GM12878 (cell line): ENCODE data around the gene ARHGEF17. TPM values are rescaled to one million over a fixed set of nuclear protein-coding genes. Genes with fewer than 3 reads are reported as not detected.

ENCODE experiments used
- ATAC-seq: fragments of 200-7000 bp; cut with Tn5 transposase; 3 replicates; pipeline ENCODE4 v1.9.1; 2020; ENCODE audit warnings: mild to moderate bottlenecking, moderate library complexity
- BruUV-seq: library from RNA; stranded (reverse); fragments of 400-500 nt; replicated peaks from 2 replicates; lab custom pipeline; 2021; lab: Mats Ljungman, UMichigan
- CTCF ChIA-PET: fragments of 300-600 bp; sonication (Branson Sonifier 250); formaldehyde crosslinking; extraction: SDS; loops from one replicate; lab custom pipeline; 2021; ENCODE audit warnings: inconsistent platforms; lab: Yijun Ruan, JAX
- POLR2A ChIA-PET: fragments of 350-600 bp; formaldehyde crosslinking; extraction: SDS; loops from one replicate; lab custom pipeline; 2021; ENCODE audit warnings: inconsistent platforms; lab: Charles Lee
- RAD21 ChIA-PET: fragments of 300-600 bp; sonication (Branson Sonifier 250); formaldehyde crosslinking; loops from one replicate; lab custom pipeline; 2023; ENCODE audit warnings: antibody characterized with exemption; ENCODE audit not compliant: unreplicated experiment; lab: Charles Lee
- SMC1A ChIA-PET: fragments of 300-600 bp; sonication (Branson Sonifier 250); formaldehyde crosslinking; loops from one replicate; lab custom pipeline; 2023; ENCODE audit not compliant: unreplicated experiment, uncharacterized antibody; lab: Charles Lee
- DNase-seq: peaks from one replicate; pipeline ENCODE4 v3.0.0-alpha.2; 2011; ENCODE audit warnings: low read depth, low spot score
- FAIRE-seq: peaks from 3 replicates; lab custom pipeline; 2011; peaks lifted over from hg19 to GRCh38; lab: Jason Lieb, UNC
- H2AFZ ChIP-seq: 2 replicates; pipeline ENCODE4 v1.6.0; 2011; ENCODE audit warnings: low read depth, low read length, control low read depth; ENCODE audit not compliant: control insufficient read depth
- H3K27ac ChIP-seq: 2 replicates; pipeline ENCODE4 v1.5.1; 2011; ENCODE audit warnings: control low read depth; ENCODE audit not compliant: control insufficient read depth, insufficient read depth
- H3K27me3 ChIP-seq, 2 experiments: replicated peaks in 1 of 2; 2 replicates each; pipeline versions ENCODE4 v1.6.0 to v1.6.1; 2011; ENCODE audit warnings: low read length in 1 of 2; ENCODE audit not compliant: control insufficient read depth in 2 of 2, insufficient read depth in 2 of 2
- H3K36me3 ChIP-seq, 2 experiments: 2 replicates each; pipeline ENCODE4 v1.5.1; 2011; ENCODE audit warnings: low read length in 1 of 2; ENCODE audit not compliant: control insufficient read depth in 2 of 2, insufficient read depth in 2 of 2
- H3K4me1 ChIP-seq: 2 replicates; pipeline ENCODE4 v1.6.1; 2011; ENCODE audit warnings: mild to moderate bottlenecking, low read length, moderate library complexity, mixed read lengths; ENCODE audit not compliant: control insufficient read depth, insufficient read depth
- H3K4me2 ChIP-seq: 2 replicates; pipeline ENCODE4 v1.6.0; 2011; ENCODE audit warnings: control low read depth; ENCODE audit not compliant: control insufficient read depth, insufficient read depth
- H3K4me3 ChIP-seq: fragments of 200-600 bp; sonication (generic); 2 replicates; pipeline ENCODE4 v1.5.1; 2016
- H3K79me2 ChIP-seq: 2 replicates; pipeline ENCODE4 v1.6.0; 2011; ENCODE audit warnings: low read length; ENCODE audit not compliant: control insufficient read depth, insufficient read depth
- H3K9ac ChIP-seq: 2 replicates; pipeline ENCODE4 v1.8.0; 2011; ENCODE audit warnings: low read length, control low read depth, mixed read lengths; ENCODE audit not compliant: control insufficient read depth, insufficient read depth
- H3K9me3 ChIP-seq: replicated peaks from 3 replicates; pipeline ENCODE4 v1.5.1; 2011; ENCODE audit warnings: mild to moderate bottlenecking, low read length; ENCODE audit not compliant: control insufficient read depth, insufficient read depth
- H4K20me1 ChIP-seq: 2 replicates; pipeline ENCODE4 v1.6.0; 2011; ENCODE audit not compliant: control insufficient read depth, insufficient read depth
- BCL3 ChIP-seq: IDR thresholded peaks from 2 replicates; pipeline ENCODE4 v1.6.1; 2011; ENCODE audit warnings: borderline replicate concordance, low read depth, mild to moderate bottlenecking, moderate library complexity, low read length; ENCODE audit not compliant: insufficient read depth, poor library complexity, severe bottlenecking
- CHD1 ChIP-seq: IDR thresholded peaks from 2 replicates; pipeline ENCODE4 v1.6.1; 2012; ENCODE audit warnings: low read depth, low read length, improper control_type of control experiment
- EZH2 ChIP-seq: IDR thresholded peaks from 2 replicates; pipeline ENCODE4 v1.6.1; 2012; ENCODE audit warnings: low read depth, mild to moderate bottlenecking, control low read depth, inconsistent platforms, low read length, borderline replicate concordance; ENCODE audit not compliant: control insufficient read depth
- FOXK2 ChIP-seq: fragments of 450-650 bp; IDR thresholded peaks from 2 replicates; pipeline ENCODE4 v1.6.1; 2017; ENCODE audit warnings: mild to moderate bottlenecking, moderate library complexity
- HCFC1 ChIP-seq: fragments of 150-350 bp; IDR thresholded peaks from 2 replicates; pipeline ENCODE4 v1.6.1; 2014; ENCODE audit warnings: low read length
- JUND ChIP-seq: IDR thresholded peaks from 2 replicates; pipeline ENCODE4 v1.6.1; 2012; ENCODE audit warnings: low read depth, mild to moderate bottlenecking, low read length, improper control_type of control experiment, moderate library complexity
- LARP7 ChIP-seq: fragments of 450-650 bp; IDR thresholded peaks from 2 replicates; pipeline ENCODE4 v1.6.1; 2017; ENCODE audit warnings: mild to moderate bottlenecking
- MEF2A ChIP-seq: IDR thresholded peaks from 2 replicates; pipeline ENCODE4 v1.6.1; 2011; ENCODE audit warnings: low read depth, mild to moderate bottlenecking, low read length, moderate library complexity; ENCODE audit not compliant: insufficient read depth
- MTA3 ChIP-seq: IDR thresholded peaks from 2 replicates; pipeline ENCODE4 v1.6.1; 2012; ENCODE audit warnings: low read length, inconsistent platforms, borderline replicate concordance
- NFYB ChIP-seq: IDR thresholded peaks from 2 replicates; pipeline ENCODE4 v1.6.1; 2011; ENCODE audit warnings: low read depth, mild to moderate bottlenecking, low read length, improper control_type of control experiment, moderate library complexity; ENCODE audit not compliant: insufficient read depth
- POU2F2 ChIP-seq: IDR thresholded peaks from 3 replicates; pipeline ENCODE4 v1.6.1; 2011; ENCODE audit warnings: low read depth, mild to moderate bottlenecking, low read length, borderline replicate concordance
- SMARCA5 ChIP-seq: fragments of 450-650 bp; IDR thresholded peaks from 2 replicates; pipeline ENCODE4 v1.6.1; 2017; ENCODE audit warnings: mild to moderate bottlenecking
- SRF ChIP-seq, 2 experiments: IDR thresholded peaks; 2 replicates each; pipeline ENCODE4 v1.6.1; 2011; ENCODE audit warnings: low read depth in 2 of 2, low read length in 2 of 2, mild to moderate bottlenecking in 1 of 2, moderate library complexity in 1 of 2
- ZNF24 ChIP-seq: fragments of 450-650 bp; IDR thresholded peaks from 2 replicates; pipeline ENCODE4 v1.6.1; 2017; ENCODE audit warnings: antibody characterized with exemption, mild to moderate bottlenecking
- WGBS: methylation state at CpG from one replicate; pipeline ENCODE4 v1.1.6; 2016; ENCODE audit warnings: low lambda C conversion rate; ENCODE audit not compliant: insufficient replicate concordance, insufficient coverage; ENCODE audit errors: missing lambda C conversion rate; 5-methylcytosine and 5-hydroxymethylcytosine counted together
- in situ Hi-C: fragments of 300-500 bp; cut with MboI; formaldehyde crosslinking; loops from 9 replicates; pipeline ENCODE4 v1.14.3; 2018; ENCODE audit warnings: mixed read lengths
- intact Hi-C: fragments of 100-400 bp; cut with micrococcal nuclease; formaldehyde crosslinking; loops from one replicate; pipeline ENCODE4 v1.14.2; 2022; ENCODE audit not compliant: unreplicated experiment
- polyA plus RNA-seq, 11 experiments: library from polyadenylated mRNA; depleted of rRNA in 4 of 11; unstranded in 6 of 11; stranded (reverse) in 5 of 11; fragments of >200 nt; fragmentation: Nextera tagmentation in 4 of 11; fragmentation: Illumina TruSeq in 1 of 11; extraction: Ambion mirVana in 4 of 11; extraction: Trizol in 1 of 11; gene quantifications; 1 replicate in 1 of 11; 2 replicates in 10 of 11; pipeline versions ENCODE4 v1.2.1 to v1.2.3, GENCODE V29; 2011 to 2016; ENCODE audit warnings: inconsistent platforms in 2 of 11, missing spikeins in 2 of 11, low read depth in 1 of 11
- total RNA-seq, 4 experiments: library from RNA; depleted of rRNA in 3 of 4; stranded (reverse); fragments of >200 nt in 3 of 4; fragmentation: Illumina TruSeq in 1 of 4; extraction: Trizol in 1 of 4; gene quantifications; 2 replicates each; pipeline versions ENCODE4 v1.2.1 to v1.2.3, GENCODE V29; 2013 to 2021
- TF ChIP-seq, protein P1 (sequence below): IDR thresholded peaks from 2 replicates; pipeline ENCODE4 v1.6.1; 2012; ENCODE audit warnings: low read length, inconsistent platforms

Gene ARHGEF17
- total and polyA plus RNA-seq, 10 of the 15 experiments (the other 5 are each of a cell fraction or from before 2014, with no cell fraction given) = 0.15 to 11.0 (median 1.7) TPM

GRCh38 chr11:73306069-73306841 is 1.8 kb upstream of the ARHGEF17 start (continued):
- no peak for TF ChIP-seq JUND
- TF ChIP-seq, protein P1, sequence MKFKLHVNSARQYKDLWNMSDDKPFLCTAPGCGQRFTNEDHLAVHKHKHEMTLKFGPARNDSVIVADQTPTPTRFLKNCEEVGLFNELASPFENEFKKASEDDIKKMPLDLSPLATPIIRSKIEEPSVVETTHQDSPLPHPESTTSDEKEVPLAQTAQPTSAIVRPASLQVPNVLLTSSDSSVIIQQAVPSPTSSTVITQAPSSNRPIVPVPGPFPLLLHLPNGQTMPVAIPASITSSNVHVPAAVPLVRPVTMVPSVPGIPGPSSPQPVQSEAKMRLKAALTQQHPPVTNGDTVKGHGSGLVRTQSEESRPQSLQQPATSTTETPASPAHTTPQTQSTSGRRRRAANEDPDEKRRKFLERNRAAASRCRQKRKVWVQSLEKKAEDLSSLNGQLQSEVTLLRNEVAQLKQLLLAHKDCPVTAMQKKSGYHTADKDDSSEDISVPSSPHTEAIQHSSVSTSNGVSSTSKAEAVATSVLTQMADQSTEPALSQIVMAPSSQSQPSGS = no peak

DNA sequence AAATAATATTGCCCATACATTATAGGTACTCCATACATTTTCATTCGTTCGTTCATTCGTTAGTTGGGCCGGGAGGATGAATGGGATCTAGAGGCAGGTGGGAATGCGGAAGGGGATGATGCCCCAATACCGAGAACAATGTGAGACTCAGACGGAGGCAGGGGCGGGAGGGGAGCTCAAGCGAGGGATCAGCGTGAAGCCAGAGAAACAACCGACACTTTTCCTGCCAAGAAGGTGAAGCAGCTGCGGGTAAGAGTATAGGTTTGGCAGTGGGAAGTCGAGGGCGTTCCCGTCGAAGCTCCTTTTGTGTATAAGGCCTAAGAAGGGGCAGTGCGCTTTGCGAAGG is 1.1 kb upstream of the ARHGEF17 start:
- WGBS = 32% methylated on average over 18 of the region's 18 CpGs
- POLR2A ChIA-PET = interaction anchor here (0.5 to 4.7 kb wide), 5 partner anchors 13 to 78 kb away, joined by 3 to 40 read pairs (median 5); no protein-coding TSS in a partner anchor
- CTCF ChIA-PET = interaction anchor here (0.6 to 9.1 kb wide), 18 partner anchors 9 to 354 kb away, joined by 3 to 287 read pairs (median 6); no protein-coding TSS in a partner anchor
- Histone ChIP-seq H3K79me2 (peaks cover 23% of the 10 kb centered on the region), H3K27me3 (no peaks in the 10 kb centered on the region), H3K4me3 (peak overlapping the region; percentile 76), H3K4me1 (peaks cover 7% of the 10 kb centered on the region; the same call in 1 of the 2 replicates), H3K4me2 (peak overlapping the region; percentile 81), H3K36me3 (no peaks in the 10 kb centered on the region), H3K9ac (peak overlapping the region; percentile 59; the same call in 1 of the 2 replicates), H2AFZ (peak overlapping the region; percentile 96), H3K27ac (peak overlapping the region; percentile 27; the same call in 1 of the 2 replicates), H4K20me1 (no peaks in the 10 kb centered on the region), H3K9me3 (no peaks in the 10 kb centered on the region)
- TF ChIP-seq ZNF24 (no peak), LARP7 (0 out of 2 replicates have a peak, but pooled peaks have one; percentile 39), NFYB (no peak), BCL3 (no peak), EZH2 (no peak), MTA3 (0 out of 2 replicates have a peak, but pooled peaks have one; percentile 23), SMARCA5 (0 out of 2 replicates have a peak, but pooled peaks have one; percentile 20), CHD1 (no peak), HCFC1 (no peak), POU2F2 (no peak), MEF2A (no peak), SRF (IDR thresholded peaks at IDR 0.05; ENCODE audit: low read depth in 2 of 2, low read length in 2 of 2) (no peak), FOXK2 (no peak)
- SMC1A ChIA-PET = interaction anchor here (0.6 to 6.3 kb wide), 11 partner anchors 9 to 123 kb away, joined by 3 to 134 read pairs (median 7); no protein-coding TSS in a partner anchor
- FAIRE-seq = peak; percentile 72
- no peak for DNase-seq
- ATAC-seq = no peak
- no TSS peak for BruUV-seq
- intact Hi-C loops = loop anchor here (1.0 to 5.0 kb wide), 3 partner anchors 18 to 70 kb away; partner anchors contain the start of gene RELT
- in situ Hi-C loops = no loop called here
- RAD21 ChIA-PET = interaction anchor here (0.6 to 13.3 kb wide), 19 partner anchors 9 to 368 kb away, joined by 3 to 227 read pairs (median 5); no protein-coding TSS in a partner anchor
